GM18907 (cell line): Measurements from ENCODE around the gene KPNB1.
"Not testable (repeated sequence)": the region's sequence is repeated elsewhere in the genome, so short reads cannot be mapped to it uniquely, and the experiment has no call there.

ENCODE experiments used
- ATAC-seq: cut with Tn5 transposase; IDR thresholded peaks from one replicate; pipeline ENCODE4 v1.9.1; 2021; ENCODE audit warnings: mild to moderate bottlenecking, moderate library complexity; ENCODE audit not compliant: unreplicated experiment

The KPNB1 gene

GRCh38 chr17:47676199-47676472 lies 26.4 kb downstream of the KPNB1 start:
- ATAC-seq: no peak

- no peak for ATAC-seq
Observed at GRCh38 chr17:47676510-47677165, 26.9 kb downstream of the KPNB1 start.

- ATAC-seq: no peak
Observed at GRCh38 chr17:47678196-47678595, 28.5 kb downstream of the KPNB1 start.

GRCh38 chr17:47682138-47682537 lies 32.4 kb downstream of the KPNB1 start:
- ATAC-seq: no peak

- not testable (repeated sequence) for ATAC-seq
Observed at GRCh38 chr17:47682727-47683126, 33.0 kb downstream of the KPNB1 start.

- ATAC-seq: no peak
Observed at GRCh38 chr17:47684025-47684424, 34.3 kb downstream of the KPNB1 start.

- no peak for ATAC-seq
Observed at GRCh38 chr17:47684535-47685193, 34.9 kb downstream of the KPNB1 start.

- ATAC-seq: no peak
Observed at GRCh38 chr17:47685556-47686275, 36.0 kb downstream of the KPNB1 start.

GRCh38 chr17:47686276-47686635 lies 36.5 kb downstream of the KPNB1 start:
- no peak for ATAC-seq

- ATAC-seq: no peak
Observed at GRCh38 chr17:47686664-47687327, 37.1 kb downstream of the KPNB1 start.

- ATAC-seq: no peak
Observed at GRCh38 chr17:47687328-47687690, 37.6 kb downstream of the KPNB1 start.

GRCh38 chr17:47687748-47688147 lies 38.0 kb downstream of the KPNB1 start:
- no peak for ATAC-seq

- no peak for ATAC-seq
Observed at GRCh38 chr17:47690121-47690520, 40.4 kb downstream of the KPNB1 start.

GRCh38 chr17:47692137-47692894 lies 42.6 kb downstream of the KPNB1 start:
- no peak for ATAC-seq

GRCh38 chr17:47692895-47693730 lies 43.4 kb downstream of the KPNB1 start:
- ATAC-seq: no peak

GRCh38 chr17:47693731-47694580 lies 44.2 kb downstream of the KPNB1 start, which contains the start of gene TBKBP1:
Gene TBKBP1 (plus strand): TSS chr17:47694161. CDS start chr17:47696113, 1,952 bp downstream.
- no peak for ATAC-seq

- no peak for ATAC-seq
Observed at GRCh38 chr17:47694581-47695428, 45.1 kb downstream of the KPNB1 start.
